GM19372 (cell line): ENCODE results near the gene SUFU.

ENCODE experiments used
- ATAC-seq: cut with Tn5 transposase; IDR thresholded peaks from one replicate; pipeline ENCODE4 v1.9.1; 2021; ENCODE audit warnings: mild to moderate bottlenecking, low read depth, moderate library complexity; ENCODE audit not compliant: unreplicated experiment

The SUFU gene

DNA sequence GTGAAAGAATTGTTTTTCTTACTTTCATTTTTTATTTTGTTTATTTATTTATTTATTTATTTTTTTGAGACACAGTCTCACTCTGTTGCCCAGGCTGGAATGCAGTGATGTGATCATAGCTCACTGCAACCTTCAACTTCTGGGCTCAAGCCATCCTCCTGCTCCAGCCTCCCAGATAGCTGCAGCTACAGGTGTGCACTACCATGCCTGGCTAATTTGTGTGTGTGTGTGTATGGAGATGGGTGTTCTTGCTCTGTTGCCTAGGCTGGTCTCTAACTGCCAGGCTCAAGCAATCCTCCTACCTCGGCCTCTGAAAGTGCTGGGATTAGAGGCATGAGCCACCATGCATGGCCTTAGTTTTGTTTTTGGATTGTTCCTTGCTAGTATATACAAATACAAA, 85.1 kb downstream of the SUFU start:
- ATAC-seq = no peak

GRCh38 chr10:102593074-102593803, 89.5 kb downstream of the SUFU start:
- ATAC-seq = no peak

DNA sequence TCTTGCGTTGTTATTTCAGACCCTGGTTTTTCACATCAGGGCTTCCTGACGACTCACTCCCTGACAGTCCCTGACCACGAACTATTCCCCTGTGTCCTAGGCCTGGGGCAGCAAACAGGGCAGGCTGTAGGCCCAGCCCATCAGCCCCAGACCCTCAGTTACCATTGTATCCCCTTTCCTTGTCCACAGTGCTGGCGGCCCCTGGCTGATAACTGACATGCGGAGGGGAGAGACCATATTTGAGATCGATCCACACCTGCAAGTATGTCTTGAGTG, 90.0 kb downstream of the SUFU start:
- ATAC-seq = no peak

- no peak for ATAC-seq
Observed at GRCh38 chr10:102595293-102595692, 91.5 kb downstream of the SUFU start.

- ATAC-seq = no peak
Observed at GRCh38 chr10:102595897-102596296, 92.1 kb downstream of the SUFU start.

DNA sequence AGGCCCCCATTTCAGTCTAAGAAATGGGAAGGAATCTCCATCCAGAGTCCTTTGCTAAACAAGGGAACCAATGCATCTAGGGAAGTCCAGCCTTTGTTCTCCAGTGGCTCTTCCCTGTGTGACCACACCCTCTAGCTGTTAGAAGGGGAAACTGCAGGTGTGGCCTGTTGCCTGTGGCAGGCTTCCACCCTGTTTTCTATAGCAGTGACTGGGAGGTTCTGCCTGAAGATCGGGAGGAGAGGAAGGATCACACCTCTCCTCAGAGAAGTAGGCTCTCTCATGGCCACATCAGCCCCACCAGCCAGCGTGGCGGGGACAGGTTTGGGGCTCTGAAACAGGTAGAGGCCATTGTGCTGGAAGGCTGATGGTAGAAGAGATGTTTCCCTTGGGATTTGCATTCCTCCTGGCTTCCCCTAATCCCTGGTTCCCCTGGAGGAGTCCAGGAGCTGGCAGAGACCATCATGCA, 92.8 kb downstream of the SUFU start:
- no peak for ATAC-seq

- ATAC-seq = no peak
Observed at GRCh38 chr10:102597131-102597991, 93.6 kb downstream of the SUFU start.

- no peak for ATAC-seq
Observed at GRCh38 chr10:102598243-102598642, 94.5 kb downstream of the SUFU start.

DNA sequence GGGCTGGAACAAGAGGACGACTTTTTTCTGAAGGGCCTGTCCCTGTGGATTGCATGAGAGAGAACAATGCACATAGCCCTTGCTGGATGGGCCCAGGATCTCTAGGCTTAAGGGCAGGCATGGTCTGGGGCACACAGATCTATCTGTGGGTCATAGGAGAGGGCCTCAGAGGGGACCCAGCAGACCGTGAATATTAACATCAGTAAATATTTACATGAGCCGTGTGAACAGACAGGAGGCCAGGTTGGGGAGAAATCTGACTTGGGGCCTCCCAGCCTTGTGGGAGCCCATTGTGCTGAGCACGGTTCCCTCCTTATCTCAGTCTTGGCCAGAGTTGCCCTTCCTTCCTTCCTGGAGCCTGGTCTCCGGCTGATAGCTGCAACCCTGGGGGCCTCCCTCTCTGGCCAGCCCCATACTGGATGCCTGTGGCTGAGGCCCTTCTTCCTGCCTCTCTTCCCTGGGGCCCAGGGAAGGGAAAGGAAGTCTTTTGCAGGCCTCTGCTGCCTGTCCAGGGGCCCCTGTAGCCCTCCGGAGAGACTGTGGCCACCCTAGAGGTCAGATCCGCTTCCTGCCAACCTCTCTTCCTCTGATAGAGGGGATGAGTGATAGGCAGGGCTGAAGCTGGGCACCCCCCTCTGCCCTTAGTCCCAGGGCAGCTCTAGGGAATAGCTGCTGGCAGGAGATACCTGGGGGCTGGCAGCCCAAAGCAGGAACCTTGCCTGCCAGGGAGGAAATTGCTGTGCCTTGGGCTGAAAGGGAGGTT, 96.0 kb downstream of the SUFU start:
- no peak for ATAC-seq

- no peak for ATAC-seq
Observed at GRCh38 chr10:102600816-102601215, 97.0 kb downstream of the SUFU start.

- no peak for ATAC-seq
Observed at GRCh38 chr10:102601639-102602038, 97.9 kb downstream of the SUFU start.

- no peak for ATAC-seq
Observed at GRCh38 chr10:102602272-102603045, 98.7 kb downstream of the SUFU start.

- ATAC-seq = no peak
Observed at GRCh38 chr10:102603946-102604345, 100.2 kb downstream of the SUFU start.

DNA sequence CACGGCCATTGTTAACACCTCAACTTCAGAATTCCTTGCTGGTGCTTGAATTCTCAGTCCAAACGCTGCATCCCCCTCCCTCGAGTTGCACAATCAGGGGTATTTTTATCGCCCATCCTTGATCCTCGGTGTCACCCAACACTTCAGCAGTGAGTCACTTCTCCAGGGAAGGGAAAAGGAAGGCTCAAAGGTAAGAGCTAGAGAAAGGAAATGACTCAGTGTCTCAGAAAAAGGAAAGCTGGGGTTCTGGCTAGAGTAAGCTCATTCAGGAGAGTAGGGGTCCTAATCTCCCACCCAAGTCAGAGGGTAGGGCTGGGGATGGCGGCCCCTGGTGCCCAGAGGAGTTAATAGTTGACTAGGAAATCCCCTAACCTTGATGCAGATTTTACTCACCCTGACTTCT, 100.7 kb downstream of the SUFU start:
- no peak for ATAC-seq

- ATAC-seq = no peak
Observed at GRCh38 chr10:102605712-102606111, 101.9 kb downstream of the SUFU start.

DNA sequence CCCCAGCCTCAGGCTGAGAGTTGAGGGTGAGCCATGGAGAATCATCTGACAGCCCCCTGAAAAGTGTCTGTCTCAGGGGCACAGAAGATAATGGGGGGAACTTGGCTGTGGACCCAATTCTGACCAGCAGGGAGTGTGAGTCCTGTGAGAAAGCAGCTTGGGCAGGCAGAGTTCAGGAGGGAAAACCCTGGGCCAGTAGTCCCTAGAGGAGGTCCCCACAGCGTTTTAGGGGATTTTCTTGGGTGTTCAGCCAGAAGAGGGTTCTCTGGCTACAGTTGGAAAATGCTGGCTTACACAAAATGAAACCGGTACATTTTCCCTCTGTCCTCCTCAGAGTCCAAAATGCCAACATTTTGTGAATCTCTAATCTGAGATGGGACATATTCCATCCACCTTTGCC, 104.7 kb downstream of the SUFU start:
- no peak for ATAC-seq

DNA sequence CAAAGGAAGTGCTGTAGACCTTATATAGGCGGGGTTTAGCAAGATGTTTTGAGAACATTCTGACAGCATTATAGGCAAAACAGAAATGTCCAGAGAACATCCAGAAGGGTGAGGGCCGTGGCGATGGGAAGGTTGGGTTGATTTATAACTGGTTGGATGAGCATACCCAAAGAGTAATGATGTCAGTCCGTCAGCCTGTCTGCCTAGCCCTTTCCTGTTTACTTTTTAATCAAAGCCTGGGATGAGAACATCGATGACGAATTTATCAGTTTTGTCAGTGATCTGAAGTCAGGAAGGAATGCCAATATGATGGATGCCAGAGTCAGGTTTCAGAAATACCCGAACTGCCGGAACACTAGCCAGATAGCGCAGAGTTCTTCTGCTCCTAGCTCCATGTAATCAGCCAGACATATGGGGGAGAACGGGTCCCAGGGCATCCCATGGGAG, 106.7 kb downstream of the SUFU start:
- ATAC-seq = no peak

DNA sequence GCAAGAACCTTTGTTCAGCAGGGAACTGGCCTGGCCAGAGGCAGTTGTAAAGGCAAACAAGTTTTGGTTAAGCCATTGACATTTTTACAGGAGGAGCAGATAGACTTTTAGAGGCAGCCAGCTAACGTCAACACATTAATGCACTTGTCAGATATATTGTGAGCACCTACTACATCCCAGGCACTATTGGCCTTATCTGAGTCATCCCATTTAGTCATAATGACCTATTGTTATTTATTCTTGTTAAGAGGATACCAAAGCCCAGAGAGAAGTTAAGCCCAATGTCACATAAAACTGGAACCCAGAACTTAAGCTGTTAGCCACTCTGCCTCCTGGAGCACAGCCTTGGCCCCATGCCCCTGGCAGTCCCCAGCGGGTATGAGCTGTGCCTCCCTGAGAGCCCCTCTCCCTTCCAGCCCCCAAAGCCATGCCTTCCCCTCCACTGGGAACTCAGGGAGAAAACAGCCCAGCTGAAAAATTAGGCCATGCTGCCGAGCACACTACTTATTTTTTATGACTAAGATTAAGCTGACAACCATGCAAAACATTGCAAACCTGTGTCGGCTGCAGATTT, 107.8 kb downstream of the SUFU start:
- no peak for ATAC-seq

DNA sequence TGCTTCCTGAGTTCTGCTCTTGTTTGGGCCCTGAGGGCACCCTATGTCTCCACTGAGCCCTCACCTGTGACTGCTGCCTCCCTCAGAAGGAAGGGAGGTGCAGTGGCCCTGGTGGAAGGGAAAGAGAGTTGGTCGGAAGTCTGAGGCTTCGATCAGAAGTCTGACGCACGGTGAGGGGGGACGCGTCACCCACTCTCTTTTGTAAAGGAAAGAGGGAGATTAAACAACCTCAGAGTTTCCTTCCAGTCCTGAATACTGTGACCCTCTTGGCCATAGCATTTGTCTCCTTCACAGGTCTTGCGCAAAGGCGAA, 109.1 kb downstream of the SUFU start:
- ATAC-seq = no peak

GRCh38 chr10:102613286-102613685, 109.5 kb downstream of the SUFU start:
- no peak for ATAC-seq
